ENCODE data around the gene IQSEC1.

The IQSEC1 gene

GRCh38 chr3:12948891-12949711 is 124.1 kb downstream of the IQSEC1 start:
- no peak for DNase-seq

- DNase-seq = no peak
Measured at GRCh38 chr3:12948371-12948770, 124.9 kb downstream of the IQSEC1 start.

- DNase-seq = no peak
Measured at GRCh38 chr3:12947504-12948369, 125.5 kb downstream of the IQSEC1 start.

GRCh38 chr3:12946649-12947316 is 126.4 kb downstream of the IQSEC1 start:
- no peak for DNase-seq

- DNase-seq = no peak
Measured at GRCh38 chr3:12946251-12946648, 127.0 kb downstream of the IQSEC1 start.

- no peak for DNase-seq
Measured at GRCh38 chr3:12944849-12945248, 128.4 kb downstream of the IQSEC1 start.

GRCh38 chr3:12944413-12944812 is 128.8 kb downstream of the IQSEC1 start:
- no peak for DNase-seq

GRCh38 chr3:12943124-12944021 is 129.9 kb downstream of the IQSEC1 start:
- DNase-seq = no peak

GRCh38 chr3:12941495-12942023 is 131.7 kb downstream of the IQSEC1 start:
- no peak for DNase-seq

GRCh38 chr3:12940854-12941253 is 132.4 kb downstream of the IQSEC1 start:
- DNase-seq = no peak

- DNase-seq = no peak
Measured at GRCh38 chr3:12939137-12939536, 134.1 kb downstream of the IQSEC1 start.

GRCh38 chr3:12938258-12938711 is 134.9 kb downstream of the IQSEC1 start:
- DNase-seq = no peak

GRCh38 chr3:12935861-12936830 is 137.1 kb downstream of the IQSEC1 start:
- DNase-seq = no peak

GRCh38 chr3:12935023-12935860 is 138.0 kb downstream of the IQSEC1 start:
- DNase-seq = no peak

GRCh38 chr3:12934431-12934830 is 138.8 kb downstream of the IQSEC1 start:
- no peak for DNase-seq

GRCh38 chr3:12933901-12934300 is 139.3 kb downstream of the IQSEC1 start:
- no peak for DNase-seq

- no peak for DNase-seq
Measured at GRCh38 chr3:12932754-12933153, 140.5 kb downstream of the IQSEC1 start.

- no peak for DNase-seq
Measured at GRCh38 chr3:12932347-12932746, 140.9 kb downstream of the IQSEC1 start.

- DNase-seq = no peak
Measured at GRCh38 chr3:12931273-12931905, 141.8 kb downstream of the IQSEC1 start.

Data from activated naive CD4-positive, alpha-beta T cell (primary cell).